Measurements from ENCODE around the gene NAPSA. TPM values are rescaled to one million over a fixed set of nuclear protein-coding genes. Genes with fewer than 3 reads are reported as not detected.
"Not testable (repeated sequence)": the region's sequence is repeated elsewhere in the genome, so short reads cannot be mapped to it uniquely, and the experiment has no call there.

NAPSA gene
- total and polyA plus RNA-seq, 10 of the 15 experiments (the other 5 are each of a cell fraction or from before 2014, with no cell fraction given): 6.7 to 45.4 (median 17.1) TPM

DNA sequence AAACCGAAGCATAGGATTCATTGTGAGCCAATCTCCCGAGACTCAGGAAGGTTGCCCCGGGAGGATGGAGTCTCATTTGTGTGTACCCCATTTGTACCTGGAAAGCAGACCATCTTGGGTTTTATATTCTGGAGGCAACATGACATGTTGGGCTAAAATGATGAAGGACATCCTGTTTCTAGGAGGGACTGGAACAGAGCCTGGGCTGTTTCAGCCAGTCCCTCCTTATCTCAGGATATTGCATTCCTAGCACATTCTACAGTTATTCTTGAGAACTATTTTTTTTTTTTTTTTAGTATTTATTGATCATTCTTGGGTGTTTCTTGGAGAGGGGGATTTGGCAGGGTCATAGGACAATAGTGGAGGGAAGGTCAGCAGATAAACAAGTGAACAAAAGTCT, 24.9 kb upstream of the NAPSA start:
- intact Hi-C loops (cut with micrococcal nuclease; ENCODE audit: unreplicated experiment); H3K9me3 ChIP-seq (replicated peaks; ENCODE audit: control insufficient read depth, insufficient read depth, low read length); SMC1A ChIA-PET (ENCODE audit: uncharacterized antibody, unreplicated experiment); H3K4me2 ChIP-seq (ENCODE audit: control insufficient read depth, insufficient read depth); H3K4me1 ChIP-seq (ENCODE audit: control insufficient read depth, insufficient read depth, low read length); ATAC-seq; H3K27me3 ChIP-seq (replicated peaks in 1 of 2; ENCODE audit: control insufficient read depth in 2 of 2, insufficient read depth in 2 of 2, low read length in 1 of 2); H2AFZ ChIP-seq (ENCODE audit: control insufficient read depth, low read depth, low read length); in situ Hi-C loops (cut with MboI); H3K27ac ChIP-seq (ENCODE audit: control insufficient read depth, insufficient read depth); DNase-seq (ENCODE audit: low read depth, low spot score); H3K4me3 ChIP-seq; BruUV-seq (replicated peaks); H4K20me1 ChIP-seq (ENCODE audit: control insufficient read depth, insufficient read depth); FAIRE-seq; RAD21 ChIA-PET (ENCODE audit: unreplicated experiment); H3K9ac ChIP-seq (ENCODE audit: control insufficient read depth, insufficient read depth, low read length): not testable (repeated sequence)
- ChIA-PET CTCF (interaction anchor here (0.7 kb wide), 1 partner anchor 392 kb away, joined by 3 read pairs; no protein-coding TSS in a partner anchor), POLR2A (interaction anchor here (0.6 kb wide), 1 partner anchor 14 kb away, joined by 3 read pairs; the partner anchor contains the start of gene NR1H2)
- H3K36me3 ChIP-seq (ENCODE audit: control insufficient read depth in 2 of 2, insufficient read depth in 2 of 2, low read length in 1 of 2): peaks cover 10 to 11% of the 10 kb centered on the region in 2 experiments; a peak in 3 of 4 replicates
- H3K79me2 ChIP-seq (ENCODE audit: control insufficient read depth, insufficient read depth, low read length): peaks cover 15% of the 10 kb centered on the region
- 91% methylated on average over 3 of the region's 3 CpGs for WGBS (ENCODE audit: insufficient coverage, insufficient replicate concordance, low lambda C conversion rate, missing lambda C conversion rate)

DNA sequence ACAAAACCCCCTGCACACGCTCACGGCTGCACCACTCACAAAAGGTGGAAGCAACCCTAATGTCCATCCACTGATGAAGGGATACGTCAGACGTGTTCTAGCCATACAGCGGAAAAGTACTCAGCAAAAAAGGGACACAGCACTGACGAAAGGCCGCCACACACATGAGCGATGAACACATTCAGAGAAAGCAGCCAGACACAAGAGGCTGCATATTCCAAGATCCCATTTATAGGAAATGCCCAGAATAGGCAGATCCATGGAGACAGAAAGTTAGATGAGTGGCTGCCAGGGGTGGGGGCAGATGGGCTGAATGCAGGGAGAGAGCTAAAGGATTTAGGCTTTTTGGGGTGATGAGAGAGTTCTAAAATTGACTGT, 22.4 kb upstream of the NAPSA start:
- ATAC-seq (no peak), DNase-seq (ENCODE audit: low read depth, low spot score) (no peak), FAIRE-seq (no peak)
- POLR2A ChIA-PET: no interaction called here
- SMC1A ChIA-PET (ENCODE audit: uncharacterized antibody, unreplicated experiment): interaction anchor here (1.0 kb wide), 1 partner anchor 14 kb away, joined by 3 read pairs; no protein-coding TSS in a partner anchor
- Histone ChIP-seq H3K27me3 (replicated peaks in 1 of 2; ENCODE audit: control insufficient read depth in 2 of 2, insufficient read depth in 2 of 2, low read length in 1 of 2) (no peaks in the 10 kb centered on the region), H3K36me3 (ENCODE audit: control insufficient read depth in 2 of 2, insufficient read depth in 2 of 2, low read length in 1 of 2) (peaks cover 8 to 11% of the 10 kb centered on the region in 2 experiments; a peak in 3 of 4 replicates), H3K4me3 (no peak overlapping the region), H3K9me3 (replicated peaks; ENCODE audit: control insufficient read depth, insufficient read depth, low read length) (no peaks in the 10 kb centered on the region), H3K4me2 (ENCODE audit: control insufficient read depth, insufficient read depth) (no peak overlapping the region), H3K9ac (ENCODE audit: control insufficient read depth, insufficient read depth, low read length) (no peak overlapping the region), H4K20me1 (ENCODE audit: control insufficient read depth, insufficient read depth) (no peaks in the 10 kb centered on the region), H3K79me2 (ENCODE audit: control insufficient read depth, insufficient read depth, low read length) (peaks cover 24% of the 10 kb centered on the region), H2AFZ (ENCODE audit: control insufficient read depth, low read depth, low read length) (no peak overlapping the region), H3K4me1 (ENCODE audit: control insufficient read depth, insufficient read depth, low read length) (peaks cover 3% of the 10 kb centered on the region; the same call in 1 of the 2 replicates), H3K27ac (ENCODE audit: control insufficient read depth, insufficient read depth) (no peak overlapping the region)
- CTCF ChIA-PET: no interaction called here
- RAD21 ChIA-PET (ENCODE audit: unreplicated experiment): interaction anchor here (1.1 kb wide), 1 partner anchor 73 kb away, joined by 3 read pairs; no protein-coding TSS in a partner anchor
- intact Hi-C loops (cut with micrococcal nuclease; ENCODE audit: unreplicated experiment): no loop called here
- BruUV-seq (replicated peaks): no TSS peak
- in situ Hi-C loops (cut with MboI): no loop called here
- 98% methylated on average over 8 of the region's 8 CpGs for WGBS (ENCODE audit: insufficient coverage, insufficient replicate concordance, low lambda C conversion rate, missing lambda C conversion rate)
- TF ChIP-seq SMARCA5 (IDR thresholded peaks at IDR 0.05) (no peak), SMAD1 (IDR thresholded peaks at IDR 0.05; ENCODE audit: low read depth, partially characterized antibody) (no peak), IRF4 (IDR thresholded peaks at IDR 0.05; ENCODE audit: low read depth, low read length) (no peak), SPI1 (IDR thresholded peaks at IDR 0.05; ENCODE audit: borderline replicate concordance, insufficient read depth, low read depth, low read length) (no peak), NR2C1 (IDR thresholded peaks at IDR 0.05) (no peak), ZNF274 (IDR thresholded peaks at IDR 0.05; ENCODE audit: insufficient read depth, insufficient read length) (no peak)

All from GM12878 (cell line).